Upper lobe of left lung (tissue), 4 donors: ENCODE measurements around the gene UNC5A.

Source experiments
- POLR2AphosphoS5 ChIP-seq, 2 donors: sonication (generic); formaldehyde crosslinking; IDR thresholded peaks; one replicate each; pipeline ENCODE4 v1.5.1; 2017; ENCODE audit warnings: antibody characterized with exemption in 2 of 2
- TF ChIP-seq, protein P1 (sequence below), 6 experiments: fragments of 450-650 bp in 4 of 6; fragments of 200-600 bp in 2 of 6; sonication (generic) in 2 of 6; IDR thresholded peaks; one replicate each; pipeline ENCODE4 v1.5.1; 2016 to 2019; ENCODE audit warnings: antibody characterized with exemption in 6 of 6

DNA sequence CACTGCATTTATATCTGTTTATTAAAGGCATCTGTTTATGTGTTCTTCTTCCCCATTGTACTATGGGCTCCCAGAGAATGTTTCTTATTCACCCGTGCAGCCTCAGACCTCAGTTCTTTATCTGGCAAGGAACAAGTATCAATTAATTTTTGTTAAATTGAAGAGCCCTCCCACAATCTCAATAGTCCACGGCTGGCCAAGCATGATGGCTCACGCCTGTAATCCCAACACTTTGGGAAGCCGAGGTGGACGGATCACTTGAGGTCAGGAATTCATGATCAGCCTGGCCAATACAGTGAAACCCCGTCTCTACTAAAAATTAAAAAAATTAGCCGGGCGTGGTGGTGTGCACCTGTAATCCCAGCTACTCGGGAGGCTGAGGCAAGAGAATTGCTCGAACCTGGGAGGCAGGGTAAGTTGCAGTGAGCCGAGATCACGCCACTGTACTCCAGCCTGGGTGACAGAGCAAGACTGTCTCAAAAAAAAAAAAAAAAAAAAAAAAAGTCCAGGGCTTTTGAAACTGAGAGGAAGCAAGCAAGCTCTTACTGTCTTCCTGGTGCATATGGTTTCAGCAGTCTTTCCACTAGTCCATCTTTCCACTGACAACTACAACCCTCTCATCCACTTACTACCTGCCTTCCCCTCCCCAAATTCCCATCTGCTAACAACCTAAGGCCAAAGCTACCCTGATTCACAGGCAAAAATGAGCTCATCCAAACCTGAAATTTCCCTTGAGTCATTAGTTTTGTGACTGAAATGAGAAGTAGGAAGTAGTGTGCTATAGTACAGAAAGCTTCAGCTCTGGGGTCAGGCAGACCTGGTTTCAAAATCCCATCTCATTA is 91.1 kb downstream of the UNC5A start:
- TF ChIP-seq, protein P1, sequence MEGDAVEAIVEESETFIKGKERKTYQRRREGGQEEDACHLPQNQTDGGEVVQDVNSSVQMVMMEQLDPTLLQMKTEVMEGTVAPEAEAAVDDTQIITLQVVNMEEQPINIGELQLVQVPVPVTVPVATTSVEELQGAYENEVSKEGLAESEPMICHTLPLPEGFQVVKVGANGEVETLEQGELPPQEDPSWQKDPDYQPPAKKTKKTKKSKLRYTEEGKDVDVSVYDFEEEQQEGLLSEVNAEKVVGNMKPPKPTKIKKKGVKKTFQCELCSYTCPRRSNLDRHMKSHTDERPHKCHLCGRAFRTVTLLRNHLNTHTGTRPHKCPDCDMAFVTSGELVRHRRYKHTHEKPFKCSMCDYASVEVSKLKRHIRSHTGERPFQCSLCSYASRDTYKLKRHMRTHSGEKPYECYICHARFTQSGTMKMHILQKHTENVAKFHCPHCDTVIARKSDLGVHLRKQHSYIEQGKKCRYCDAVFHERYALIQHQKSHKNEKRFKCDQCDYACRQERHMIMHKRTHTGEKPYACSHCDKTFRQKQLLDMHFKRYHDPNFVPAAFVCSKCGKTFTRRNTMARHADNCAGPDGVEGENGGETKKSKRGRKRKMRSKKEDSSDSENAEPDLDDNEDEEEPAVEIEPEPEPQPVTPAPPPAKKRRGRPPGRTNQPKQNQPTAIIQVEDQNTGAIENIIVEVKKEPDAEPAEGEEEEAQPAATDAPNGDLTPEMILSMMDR (IDR thresholded peaks at IDR 0.05): no peak
- TF ChIP-seq POLR2AphosphoS5 (IDR thresholded peaks at IDR 0.05): no peak
